8988T (cell line): Measurements from ENCODE around the gene ATXN2.
"Not testable (repeated sequence)": the region's sequence is repeated elsewhere in the genome, so short reads cannot be mapped to it uniquely, and the experiment has no call there.

Source experiments
- DNase-seq: peaks from one replicate; pipeline ENCODE4 v3.0.0; 2011

The ATXN2 gene

DNA sequence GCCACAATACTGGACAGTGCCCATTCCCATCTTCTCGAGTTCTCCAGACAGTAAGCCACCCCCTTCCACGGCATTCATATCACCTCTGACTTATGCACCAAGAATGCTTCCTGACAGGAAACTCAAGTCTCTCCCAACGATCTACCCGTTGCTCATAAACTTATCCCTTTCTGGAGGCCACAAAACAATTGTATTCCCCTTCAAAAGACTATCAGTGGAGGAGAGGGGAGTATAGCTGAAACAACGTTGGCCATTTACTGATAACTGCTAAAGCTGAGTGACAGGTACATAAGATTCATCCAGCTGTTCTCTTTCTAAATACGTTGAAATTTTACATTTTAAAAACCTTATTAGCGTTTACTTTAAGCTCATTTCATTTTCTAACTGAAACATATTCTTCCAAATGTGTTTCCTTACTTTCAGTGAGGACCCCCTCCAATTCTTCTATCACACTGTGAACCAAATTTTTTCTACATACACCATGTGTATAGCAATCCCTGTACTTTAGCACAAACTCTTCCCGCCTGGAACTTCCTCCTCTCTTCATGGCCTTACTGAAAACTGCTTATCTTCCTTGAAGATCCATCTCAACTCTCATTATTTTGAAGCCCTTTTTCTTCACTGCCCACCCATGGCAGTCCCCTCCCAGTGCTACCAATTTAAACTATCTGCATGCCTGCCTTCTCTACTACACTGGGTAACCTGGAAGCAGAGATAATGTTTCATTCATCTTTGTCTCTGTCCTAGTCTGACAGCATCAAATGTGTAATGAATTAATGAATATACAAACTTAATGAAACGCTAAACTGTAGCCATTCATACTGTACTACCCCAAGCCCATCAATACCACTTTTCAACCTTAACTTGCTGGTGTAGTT is 28.8 kb downstream of the ATXN2 start:
- DNase-seq, result peak; percentile 35

DNA sequence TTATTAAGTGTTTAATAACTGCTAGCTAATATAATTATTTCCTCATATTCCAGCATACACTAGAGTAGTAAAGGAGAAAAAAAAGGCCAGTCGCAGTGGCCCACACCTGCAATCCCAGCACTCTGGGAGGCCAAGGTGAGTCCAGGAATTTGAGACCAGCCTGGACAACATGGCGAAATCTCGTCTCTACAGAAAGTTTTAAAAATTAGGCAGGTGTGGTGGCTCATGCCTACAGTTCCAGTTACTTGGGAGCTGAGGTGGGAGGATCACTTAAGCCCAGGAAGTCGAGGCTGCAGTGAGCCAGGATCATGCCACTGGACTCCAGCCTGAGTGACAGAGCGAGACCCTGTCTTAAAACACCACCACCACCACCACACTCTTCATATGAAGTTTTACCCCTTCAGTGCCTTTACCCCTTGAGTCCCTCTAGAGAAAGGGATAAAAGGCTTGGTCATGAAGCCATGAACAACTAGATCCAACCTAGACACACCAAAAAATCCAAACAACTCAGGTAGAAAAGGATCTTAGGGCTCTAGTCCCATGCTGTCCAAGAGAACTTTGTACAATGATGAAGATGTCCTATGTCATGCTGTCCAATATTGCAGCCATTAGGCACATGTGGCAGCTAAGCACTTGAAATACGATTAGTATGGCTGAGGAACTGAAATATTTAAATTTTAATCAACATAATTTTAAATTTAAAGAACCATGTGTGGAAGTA is 29.6 kb downstream of the ATXN2 start:
- DNase-seq, result no peak

DNA sequence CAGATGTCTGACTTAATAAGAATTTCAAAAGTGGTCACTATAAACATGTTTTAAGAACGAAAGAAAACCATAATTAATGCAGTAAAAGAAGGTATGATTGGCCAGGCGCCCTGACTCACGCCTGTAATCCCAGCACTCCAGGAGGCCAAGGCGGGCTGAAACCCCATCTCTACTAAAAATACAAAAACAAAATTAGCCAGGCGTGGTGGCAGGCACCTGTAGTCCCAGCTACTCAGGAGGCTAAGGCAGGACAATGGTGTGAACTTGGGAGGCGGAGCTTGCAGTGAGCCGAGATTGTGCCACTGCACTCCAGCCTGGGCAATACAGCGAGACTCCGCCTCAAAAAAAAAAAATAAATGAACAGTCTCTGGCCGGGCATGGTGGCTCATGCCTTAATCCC is 38.3 kb downstream of the ATXN2 start:
- DNase-seq, result not testable (repeated sequence)

DNA sequence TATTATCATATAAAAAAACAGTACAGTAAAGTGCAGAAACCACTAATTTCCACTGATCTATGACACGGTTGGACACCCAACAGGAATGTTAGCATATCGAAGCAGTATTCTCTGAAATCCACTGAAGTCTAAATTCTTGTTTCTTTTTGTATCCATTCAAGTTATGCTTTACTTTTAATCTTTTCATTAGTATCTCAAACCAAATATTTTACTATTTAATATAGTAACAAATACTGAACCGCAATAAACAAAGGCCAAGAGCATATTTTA is 41.1 kb downstream of the ATXN2 start:
- no peak for DNase-seq

DNA sequence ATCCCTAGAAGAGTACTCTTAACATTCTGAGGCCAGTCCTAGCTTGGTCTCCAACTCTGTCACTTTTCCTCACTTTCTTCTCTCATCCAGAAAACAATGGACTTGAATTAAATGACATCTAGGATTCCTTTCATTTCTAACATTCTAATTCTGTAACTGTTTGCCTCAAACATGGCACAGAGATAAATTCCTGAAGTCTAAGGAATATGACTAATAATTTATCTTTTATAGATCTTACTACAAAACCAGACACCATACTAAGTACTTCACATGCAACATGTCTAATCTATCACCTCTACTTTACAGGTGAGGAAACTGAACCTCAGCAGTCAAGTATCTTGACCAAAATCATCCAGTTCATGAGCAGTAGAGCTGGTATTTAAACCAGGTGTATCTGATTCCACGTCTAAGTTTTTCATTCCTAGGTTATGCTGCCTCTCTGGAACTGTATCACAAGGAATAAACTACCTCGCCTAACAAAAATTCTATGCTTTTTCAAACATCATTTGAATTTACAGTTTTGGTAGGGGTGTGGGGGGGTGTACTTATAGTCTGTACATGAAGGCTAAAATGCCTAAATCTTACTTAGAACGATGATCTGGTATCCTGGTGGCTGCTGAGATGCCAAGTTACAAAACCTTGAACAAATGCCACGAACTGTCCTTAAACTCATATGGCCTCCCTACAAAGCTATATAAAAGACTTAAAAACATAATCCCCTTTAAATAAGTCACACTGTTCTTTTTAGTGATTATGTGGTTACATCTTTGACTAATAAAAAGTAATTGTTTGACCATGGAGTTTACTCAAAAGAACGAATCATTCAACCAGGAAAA is 41.6 kb downstream of the ATXN2 start:
- no peak for DNase-seq

DNA sequence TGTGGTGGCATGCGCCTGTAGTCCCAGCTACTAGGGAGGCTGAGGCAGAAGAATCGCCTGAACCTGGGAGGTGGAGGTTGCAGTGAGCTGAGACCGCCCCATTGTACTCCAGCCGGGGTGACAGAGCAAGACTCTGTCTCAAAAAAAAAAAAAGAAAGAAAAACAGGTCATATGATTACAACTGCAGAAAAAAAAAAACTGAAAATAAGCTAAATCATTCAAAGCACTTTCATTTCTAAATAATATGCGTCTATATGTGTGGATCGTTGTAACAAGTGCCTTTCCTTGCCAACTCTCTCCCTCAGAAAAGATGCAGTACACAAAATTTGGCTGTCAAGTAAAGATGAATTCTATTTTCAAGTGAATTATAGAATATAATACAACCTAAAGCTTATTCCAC is 42.4 kb downstream of the ATXN2 start:
- DNase-seq, result no peak

DNA sequence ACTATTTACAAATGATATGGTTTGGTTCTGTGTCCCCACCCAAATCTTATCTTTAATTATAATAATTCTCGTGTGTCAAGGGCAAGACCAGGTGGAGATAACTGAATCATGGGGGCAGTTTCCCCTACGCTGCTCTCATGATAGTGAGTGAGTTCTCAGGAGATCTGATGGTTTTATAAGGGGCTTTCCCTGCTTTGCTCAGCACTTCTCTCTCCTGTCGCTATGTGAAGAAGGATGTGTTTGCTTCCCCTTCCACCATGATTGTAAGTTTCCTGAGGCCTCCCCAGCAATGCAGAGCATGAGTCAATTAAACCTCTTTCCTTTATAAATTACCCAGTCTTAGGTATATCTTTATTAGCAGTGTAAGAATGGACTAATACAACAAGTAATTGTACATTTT is 43.8 kb downstream of the ATXN2 start:
- not testable (repeated sequence) for DNase-seq

DNA sequence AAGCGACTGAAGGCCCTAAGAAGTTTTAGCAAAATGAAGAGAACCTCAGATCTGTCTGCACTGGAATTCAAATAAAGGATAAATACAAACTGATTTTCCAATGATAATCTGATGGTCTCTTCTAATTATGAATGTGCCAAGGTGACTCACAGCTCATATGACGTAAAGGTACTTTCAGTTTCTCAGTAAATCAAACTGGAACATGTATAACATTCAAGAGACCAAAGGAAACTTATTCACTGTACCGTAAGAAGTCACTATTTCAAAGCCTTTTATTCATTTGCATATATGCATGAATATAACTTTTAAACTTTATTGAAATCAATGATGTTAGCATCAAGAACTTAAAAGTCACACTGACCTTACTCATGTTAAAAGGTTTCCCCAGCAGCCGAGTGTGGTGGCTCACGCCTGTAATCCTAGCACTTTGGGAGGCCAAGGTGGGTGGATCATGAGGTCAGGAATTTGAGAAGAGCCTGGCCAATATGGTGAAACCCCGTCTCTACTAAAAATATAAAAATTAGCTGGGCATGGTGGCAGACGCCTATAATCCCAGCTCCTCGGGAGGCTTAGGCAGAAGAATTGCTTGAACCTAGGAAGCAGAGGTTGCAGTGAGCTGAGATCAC is 52.2 kb downstream of the ATXN2 start:
- no peak for DNase-seq

DNA sequence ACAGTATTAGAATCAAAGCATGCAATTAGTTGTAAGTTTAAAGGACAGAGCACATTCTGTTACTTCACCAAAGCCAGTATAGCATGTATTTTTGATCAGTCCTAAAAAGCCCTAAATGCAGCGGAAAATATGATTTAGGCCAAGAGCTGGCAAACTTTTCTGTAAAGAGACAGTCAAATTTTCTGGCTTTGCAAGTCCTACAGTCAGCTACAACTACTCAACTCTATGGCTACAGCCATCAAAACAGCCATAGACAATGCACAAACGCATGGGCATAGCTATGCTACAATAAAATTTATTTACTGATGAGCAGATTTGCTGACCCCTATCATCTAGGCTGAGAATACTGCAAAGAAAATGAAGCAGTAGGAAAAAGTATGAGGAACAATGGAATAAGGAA is 52.9 kb downstream of the ATXN2 start:
- no peak for DNase-seq

DNA sequence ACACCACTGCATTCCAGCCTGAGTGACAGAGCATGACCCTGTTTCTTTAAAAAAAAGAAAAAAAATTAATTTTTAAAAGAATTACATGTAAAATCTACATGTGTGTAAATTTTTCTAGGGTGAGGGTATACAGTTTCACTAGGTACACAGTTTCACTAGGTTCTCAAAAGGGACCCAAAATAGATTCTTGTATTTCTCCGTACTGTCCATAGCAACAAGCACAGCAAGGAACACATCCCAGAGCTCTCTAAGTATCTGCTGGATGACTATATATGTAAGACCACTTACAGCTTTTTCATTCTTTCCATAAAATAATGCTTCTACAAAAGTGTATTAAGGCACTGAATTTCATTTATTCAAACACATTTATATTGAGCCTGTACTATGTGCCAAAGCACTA is 55.1 kb downstream of the ATXN2 start:
- no peak for DNase-seq

DNA sequence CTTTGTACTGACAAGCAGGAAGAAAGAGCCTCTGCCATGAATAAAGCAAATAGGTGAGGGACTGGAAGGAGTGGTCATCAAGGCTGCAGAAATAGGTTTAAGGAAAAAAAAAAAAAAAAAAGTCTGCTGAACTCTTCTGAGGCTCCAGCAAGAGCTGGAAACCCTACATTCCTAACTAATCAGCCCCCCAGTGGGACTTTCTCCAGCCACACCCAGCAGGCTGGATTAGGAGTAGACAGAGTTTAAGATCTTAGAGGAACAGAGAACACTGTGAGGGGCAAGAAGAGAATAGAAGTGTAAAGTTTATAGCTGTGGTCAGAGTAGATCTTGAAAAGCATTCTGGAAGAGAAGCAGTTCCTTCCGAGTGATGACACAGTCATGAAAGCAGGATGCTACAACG is 66.4 kb downstream of the ATXN2 start:
- no peak for DNase-seq

DNA sequence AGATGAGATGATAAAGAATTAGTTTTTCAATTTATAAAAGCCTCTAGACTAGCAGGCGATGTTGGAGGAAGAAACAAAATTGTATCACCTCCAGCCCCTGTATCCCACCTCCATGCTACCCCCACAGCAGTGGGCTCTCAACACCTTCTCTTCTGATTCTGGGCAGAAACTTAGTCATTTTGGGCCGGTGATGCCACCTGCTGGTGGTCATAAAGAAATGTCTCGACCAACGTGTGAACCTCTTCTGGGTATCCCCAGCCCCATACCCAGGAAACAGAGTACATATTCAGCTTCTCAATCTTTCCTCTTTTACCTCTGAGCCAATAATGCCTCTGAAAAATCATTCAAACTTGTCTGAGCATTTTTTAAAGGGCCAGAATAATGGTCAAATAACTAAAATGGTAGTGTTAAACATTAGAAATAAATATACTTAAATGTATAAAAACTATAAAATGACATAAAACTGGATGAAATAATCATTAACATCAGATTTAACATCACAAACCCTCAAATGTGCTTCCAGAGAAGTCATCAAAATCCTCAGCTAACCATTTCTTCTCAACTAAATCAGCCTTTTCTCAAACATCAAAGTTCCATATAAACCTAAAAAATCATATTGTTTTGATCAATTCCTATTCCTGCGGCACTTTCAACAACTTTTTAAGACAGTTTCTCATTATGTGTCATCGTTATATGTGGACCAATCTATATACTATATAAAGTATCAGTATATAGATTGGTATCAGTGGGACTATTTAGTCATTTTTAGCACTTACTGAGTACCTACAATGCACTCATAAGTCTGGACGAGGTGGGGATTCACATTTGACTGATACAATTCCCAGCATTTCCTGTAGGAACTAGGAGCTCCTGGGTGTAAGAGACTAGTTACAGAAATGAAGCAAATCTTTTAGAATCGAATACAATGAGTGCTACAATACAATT is 69.4 kb downstream of the ATXN2 start:
- DNase-seq, result peak; percentile 43

DNA sequence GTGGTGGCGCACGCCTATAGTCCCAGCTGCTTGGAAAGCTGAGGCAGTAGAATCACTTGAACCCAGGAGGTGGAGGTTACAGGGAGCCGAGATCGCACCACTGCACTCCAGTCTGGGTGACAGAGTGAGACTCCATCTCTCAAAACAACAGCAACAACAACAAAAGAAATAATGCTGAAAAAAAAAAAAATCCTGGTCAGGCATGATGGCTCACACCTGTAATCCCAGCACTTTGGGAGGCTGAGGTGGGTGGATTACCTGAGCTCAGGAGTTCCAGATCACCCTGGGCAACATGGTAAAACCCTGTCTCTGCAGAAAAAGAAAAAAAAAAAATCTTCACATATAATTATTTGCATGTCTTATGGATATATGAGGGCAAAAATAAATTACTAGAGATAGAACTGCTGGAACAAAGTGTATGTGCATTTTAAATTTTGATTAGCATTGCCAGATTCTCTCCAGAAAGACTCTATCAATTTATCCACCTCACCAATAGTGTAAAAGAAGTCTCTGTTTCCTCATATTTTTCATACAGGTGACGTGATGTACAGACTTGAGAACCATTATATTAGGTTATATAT is 75.4 kb downstream of the ATXN2 start:
- no peak for DNase-seq

DNA sequence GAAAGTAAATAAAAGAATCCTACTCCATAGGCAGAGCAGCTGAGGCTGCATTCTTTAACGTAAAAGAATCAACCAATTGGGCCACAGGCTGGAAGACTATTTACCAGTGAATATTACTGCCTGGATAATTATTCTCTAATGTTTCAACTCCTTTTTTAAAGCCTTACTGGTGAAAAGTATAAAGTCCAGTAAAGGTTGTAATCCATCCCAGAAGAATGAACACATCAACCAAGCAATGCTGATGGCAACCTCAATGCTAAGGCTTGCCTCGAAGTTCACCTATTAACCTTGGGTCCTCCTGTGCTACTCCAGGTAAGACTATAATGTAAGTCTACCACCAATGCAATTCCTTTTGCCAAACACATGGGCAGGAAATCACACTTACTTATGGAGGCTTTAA is 77.3 kb downstream of the ATXN2 start:
- DNase-seq, result no peak

DNA sequence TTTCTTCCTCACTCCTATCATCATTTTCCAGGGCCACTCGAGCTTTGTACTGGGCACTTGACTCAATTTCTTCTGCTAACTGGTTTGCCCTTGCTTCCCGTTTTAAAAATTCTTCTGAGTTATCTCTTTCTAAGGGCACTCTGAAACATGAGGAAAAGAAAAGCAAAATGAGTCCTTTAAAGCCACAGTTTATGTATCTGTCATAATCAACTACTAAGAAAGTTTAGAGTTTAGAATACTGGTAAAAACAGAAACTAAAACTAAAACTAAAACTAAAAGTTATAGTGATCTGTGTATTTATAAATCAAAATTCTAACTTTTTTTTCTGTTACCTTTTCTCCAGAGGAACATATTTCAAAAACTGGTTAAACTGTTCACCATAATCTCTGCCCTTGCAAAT is 79.2 kb downstream of the ATXN2 start:
- DNase-seq, result no peak

DNA sequence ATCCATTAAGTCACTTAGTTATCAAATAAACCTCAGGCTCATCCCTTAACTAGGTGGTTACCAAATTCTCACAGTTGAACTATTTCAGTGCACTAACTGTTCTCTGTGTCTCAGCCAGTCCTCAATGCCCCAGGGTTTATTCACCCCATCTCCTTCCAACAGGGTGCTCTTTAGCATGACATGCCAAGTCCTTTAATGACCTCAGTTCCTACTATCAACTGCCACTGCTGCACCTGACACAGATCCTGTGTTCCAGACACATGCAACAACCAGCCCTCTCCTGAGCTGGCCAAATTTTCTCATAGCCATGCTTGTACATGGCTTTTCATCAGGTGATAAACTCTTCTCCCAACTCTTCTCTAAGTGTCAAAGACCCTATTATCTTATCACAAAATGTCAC is 80.0 kb downstream of the ATXN2 start:
- no peak for DNase-seq

DNA sequence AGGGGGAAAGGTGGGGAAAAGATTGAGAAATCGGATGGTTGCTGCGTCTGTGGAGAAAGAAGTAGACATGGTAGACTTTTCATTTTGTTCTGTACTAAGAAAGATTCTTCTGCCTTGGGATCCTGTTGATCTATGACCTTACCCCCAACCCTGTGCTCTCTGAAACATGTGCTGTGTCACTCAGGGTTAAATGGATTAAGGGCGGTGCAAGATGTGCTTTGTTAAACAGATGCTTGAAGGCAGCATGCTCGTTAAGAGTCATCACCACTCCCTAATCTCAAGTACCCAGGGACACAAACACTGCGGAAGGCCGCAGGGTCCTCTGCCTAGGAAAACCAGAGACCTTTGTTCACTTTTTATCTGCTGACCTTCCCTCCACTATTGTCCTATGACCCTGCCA is 91.4 kb downstream of the ATXN2 start:
- not testable (repeated sequence) for DNase-seq

DNA sequence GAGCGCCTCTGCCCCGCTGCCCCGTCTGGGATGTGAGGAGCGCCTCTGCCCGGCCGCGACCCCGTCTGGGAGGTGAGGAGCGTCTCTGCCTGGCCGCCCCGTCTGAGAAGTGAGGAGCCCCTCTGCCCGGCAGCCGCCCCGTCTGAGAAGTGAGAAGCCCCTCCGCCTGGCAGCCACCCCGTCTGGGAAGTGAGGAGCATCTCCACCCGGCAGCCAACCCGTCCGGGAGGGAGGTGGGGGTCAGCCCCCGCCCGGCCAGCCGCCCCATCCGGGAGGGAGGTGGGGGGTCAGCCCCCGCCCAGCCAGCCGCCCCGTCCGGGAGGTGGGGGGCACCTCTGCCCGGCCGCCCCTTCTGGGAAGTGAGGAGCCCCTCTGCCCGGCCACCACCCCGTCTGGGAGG is 91.9 kb downstream of the ATXN2 start:
- DNase-seq, result not testable (repeated sequence)

DNA sequence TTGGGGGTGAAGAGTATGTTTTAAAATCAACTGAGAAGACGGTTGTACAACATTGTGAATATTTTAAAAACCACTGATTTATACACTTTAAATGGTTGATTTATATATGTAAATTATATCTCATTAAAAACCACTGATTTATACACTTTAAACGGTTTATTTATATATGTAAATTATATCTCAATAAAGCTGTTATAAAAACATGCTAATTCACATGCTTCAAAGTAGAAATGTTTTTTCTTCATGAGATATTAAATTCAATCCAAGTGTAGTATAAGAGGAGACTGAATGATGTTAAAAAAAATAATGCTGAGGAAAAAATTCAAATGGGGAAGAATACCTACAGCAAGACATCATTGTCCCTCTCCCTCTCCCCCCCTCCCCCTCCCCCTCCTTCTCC is 92.9 kb downstream of the ATXN2 start:
- DNase-seq, result no peak

DNA sequence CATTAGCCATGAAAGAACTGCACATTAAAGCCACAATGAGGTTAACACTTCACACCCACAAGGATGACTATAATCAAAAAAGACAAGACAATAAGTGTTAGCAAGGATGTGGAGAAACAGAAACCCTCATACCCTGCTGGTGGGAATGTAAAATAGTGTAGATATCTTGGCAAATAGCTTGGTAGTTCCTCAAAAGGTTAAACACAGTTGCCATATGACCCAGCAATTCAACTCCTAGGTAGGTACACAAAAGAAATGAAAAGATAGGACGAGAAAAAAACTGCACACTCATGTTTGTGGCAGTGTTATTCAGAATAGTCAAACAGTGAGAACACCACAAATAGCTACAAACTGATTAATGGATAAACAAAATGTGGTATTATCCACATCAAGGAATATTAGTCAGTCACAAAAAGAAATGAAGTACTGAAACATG is 93.5 kb downstream of the ATXN2 start:
- no peak for DNase-seq

DNA sequence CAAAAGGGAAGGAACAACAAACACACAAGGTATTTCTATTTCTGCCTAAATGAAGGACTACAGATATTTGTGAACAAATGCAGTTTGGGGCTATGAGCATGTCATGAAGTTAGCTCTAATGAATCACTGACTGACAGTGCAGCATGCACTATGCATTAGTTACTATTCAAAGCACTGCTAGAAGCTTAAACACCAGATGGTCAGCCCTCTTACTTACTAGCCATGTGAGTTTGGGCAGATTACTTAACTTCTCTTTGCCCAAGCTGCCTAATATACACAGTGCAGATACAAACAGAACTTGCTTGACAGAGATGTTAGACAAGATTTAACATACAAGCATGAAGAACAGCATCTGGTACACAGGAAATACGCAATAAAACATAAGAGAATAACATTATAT is 96.0 kb downstream of the ATXN2 start:
- no peak for DNase-seq

DNA sequence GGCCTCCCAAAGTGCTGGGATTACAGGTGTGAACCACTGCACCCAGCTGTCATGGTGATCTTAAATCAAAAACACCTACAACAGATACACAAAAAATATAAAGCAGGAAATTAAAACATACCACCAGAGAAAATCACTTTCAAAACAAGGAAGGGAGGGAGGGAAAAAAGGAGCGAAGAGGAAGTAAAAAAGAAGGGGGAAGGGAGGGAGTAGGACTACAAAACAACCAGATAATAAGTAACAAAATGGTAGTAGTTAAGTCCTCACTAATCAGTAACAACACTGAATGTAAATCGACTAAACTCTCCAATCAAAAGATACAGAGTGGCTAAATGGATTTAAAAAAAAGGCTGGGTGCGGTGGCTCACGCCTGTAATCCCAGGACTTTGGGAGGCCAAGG is 104.4 kb downstream of the ATXN2 start:
- DNase-seq, result no peak
